Heart left ventricle (tissue), 13 donors: Measurements from ENCODE around the gene TNS4.

Experiments used
- POLR2A ChIP-seq, 2 donors: fragments of 450-650 bp; IDR thresholded peaks; one replicate each; pipeline ENCODE4 v1.6.1; 2017; ENCODE audit warnings: antibody characterized with exemption in 2 of 2, mild to moderate bottlenecking in 2 of 2, moderate library complexity in 2 of 2
- TF ChIP-seq, protein P1 (sequence below), 12 donors: fragments of 200-600 bp; sonication (generic) in 4 of 12; IDR thresholded peaks; one replicate each; pipeline versions ENCODE4 v1.5.0 to v1.8.0; 2018 to 2022; ENCODE audit warnings: antibody characterized with exemption in 12 of 12, mild to moderate bottlenecking in 5 of 12
- donor health status: ischemic (EF 13 %, LVEDD 7.1; RV severe dilation, severe dysfunction).
- donor health status: DM: no; HTN: yes; CAD: no.
- donor health status: DM: no; HTN: no; CAD: no.
- donor health status: ischemic (EF 25% LVEDD 6.9; RV normal size, moderate dysfunction).
- donor health status: ischemic (EF 25% LVEDD 5.7; RV mildly dilated, moderate dysfunction).
- donor health status: ischemic (EF 35%, LVEDD 5.7; RV mildly dilated, moderate dysfunction).
- donor health status: nonischemic (EF 11% LVEDD 7.7; RV severe dilation, severe dysfunction).
- donor health status: DM: yes; HTN: yes; CAD: no.
- donor health status: PGD.
- donor health status: ischemic (EF 29% LVEDD 5.4; RV normal size, mild dysfunction).
- donor health status: nonischemic (EF 23%, LVEDD 6.1; RV moderate dilation, normal function).

DNA sequence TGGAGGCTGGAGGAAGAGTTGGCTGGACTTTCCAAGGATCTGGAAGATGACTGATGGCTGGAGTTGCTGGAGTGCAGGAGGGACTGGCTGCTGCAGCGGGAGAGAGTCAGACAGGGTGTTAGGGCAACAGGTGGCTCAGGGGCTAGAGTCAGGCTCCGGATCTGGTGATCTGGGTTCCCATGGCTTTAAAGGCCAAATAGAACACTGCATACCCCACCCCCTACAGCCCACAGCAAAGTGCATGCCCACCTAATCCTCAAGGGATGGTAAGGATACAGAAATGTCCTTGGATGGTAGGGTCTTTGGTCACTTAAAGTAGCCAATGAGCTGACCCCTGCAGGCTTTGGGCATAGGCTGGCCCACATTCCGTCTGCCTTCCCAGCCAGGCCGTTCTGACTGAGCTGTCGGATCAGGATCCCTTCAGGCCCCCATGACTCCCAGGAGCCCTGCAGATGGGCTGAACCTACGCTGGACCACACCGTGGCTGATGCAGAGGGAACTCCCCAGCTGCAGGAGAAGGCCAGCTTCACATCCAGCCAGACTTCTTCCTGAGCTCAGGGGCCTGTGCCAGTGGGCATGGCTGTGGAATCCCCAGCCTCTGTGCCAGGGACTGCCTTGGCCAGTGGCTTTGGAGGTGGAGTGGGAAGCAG lies 13.9 kb downstream of the TNS4 start:
- TF ChIP-seq, protein P1, sequence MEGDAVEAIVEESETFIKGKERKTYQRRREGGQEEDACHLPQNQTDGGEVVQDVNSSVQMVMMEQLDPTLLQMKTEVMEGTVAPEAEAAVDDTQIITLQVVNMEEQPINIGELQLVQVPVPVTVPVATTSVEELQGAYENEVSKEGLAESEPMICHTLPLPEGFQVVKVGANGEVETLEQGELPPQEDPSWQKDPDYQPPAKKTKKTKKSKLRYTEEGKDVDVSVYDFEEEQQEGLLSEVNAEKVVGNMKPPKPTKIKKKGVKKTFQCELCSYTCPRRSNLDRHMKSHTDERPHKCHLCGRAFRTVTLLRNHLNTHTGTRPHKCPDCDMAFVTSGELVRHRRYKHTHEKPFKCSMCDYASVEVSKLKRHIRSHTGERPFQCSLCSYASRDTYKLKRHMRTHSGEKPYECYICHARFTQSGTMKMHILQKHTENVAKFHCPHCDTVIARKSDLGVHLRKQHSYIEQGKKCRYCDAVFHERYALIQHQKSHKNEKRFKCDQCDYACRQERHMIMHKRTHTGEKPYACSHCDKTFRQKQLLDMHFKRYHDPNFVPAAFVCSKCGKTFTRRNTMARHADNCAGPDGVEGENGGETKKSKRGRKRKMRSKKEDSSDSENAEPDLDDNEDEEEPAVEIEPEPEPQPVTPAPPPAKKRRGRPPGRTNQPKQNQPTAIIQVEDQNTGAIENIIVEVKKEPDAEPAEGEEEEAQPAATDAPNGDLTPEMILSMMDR (IDR thresholded peaks at IDR 0.05), result no peak
- TF ChIP-seq POLR2A (IDR thresholded peaks at IDR 0.05), result no peak
